Activated CD8-positive, alpha-beta memory T cell treated with anti-CD3 and anti-CD28 coated beads, Interleukin-2, amount 50 U/mL, for 24 hours (primary cell): ENCODE data around the gene BMP2K.

ENCODE experiments used
- DNase-seq: peaks from one replicate; pipeline ENCODE4 v3.0.0-alpha.2; 2020; ENCODE audit errors: extremely low read depth

The BMP2K gene

GRCh38 chr4:78930016-78930629 is 154.0 kb downstream of the BMP2K start:
- DNase-seq: no peak

GRCh38 chr4:78936989-78937388 is 160.8 kb downstream of the BMP2K start:
- no peak for DNase-seq

GRCh38 chr4:78937837-78938236 is 161.7 kb downstream of the BMP2K start:
- DNase-seq: no peak

- DNase-seq: no peak
Observed at GRCh38 chr4:78938474-78938867, 162.3 kb downstream of the BMP2K start.

GRCh38 chr4:78938868-78939666 is 162.9 kb downstream of the BMP2K start, which contains the start of gene PAQR3:
Gene PAQR3, minus strand, starts transcription at chr4:78939438. Its CDS starts 214 bp downstream, at chr4:78939224.
- DNase-seq: peak; percentile 21

GRCh38 chr4:78939667-78940008 is 163.5 kb downstream of the BMP2K start:
- DNase-seq: no peak

GRCh38 chr4:78940752-78941151 is 164.6 kb downstream of the BMP2K start:
- DNase-seq: no peak

- DNase-seq: no peak
Observed at GRCh38 chr4:78944381-78944780, 168.2 kb downstream of the BMP2K start.

- DNase-seq: no peak
Observed at GRCh38 chr4:78945651-78946179, 169.6 kb downstream of the BMP2K start.

- DNase-seq: no peak
Observed at GRCh38 chr4:78949735-78950134, 173.6 kb downstream of the BMP2K start.

GRCh38 chr4:78951862-78952472 is 175.8 kb downstream of the BMP2K start:
- DNase-seq: no peak

- DNase-seq: no peak
Observed at GRCh38 chr4:78953231-78953630, 177.1 kb downstream of the BMP2K start.

- no peak for DNase-seq
Observed at GRCh38 chr4:78953769-78954666, 177.9 kb downstream of the BMP2K start.

- no peak for DNase-seq
Observed at GRCh38 chr4:78956975-78957374, 180.8 kb downstream of the BMP2K start.

GRCh38 chr4:78960926-78961325 is 184.8 kb downstream of the BMP2K start:
- no peak for DNase-seq
